ENCODE data around the gene USP19.

USP19 gene

DNA sequence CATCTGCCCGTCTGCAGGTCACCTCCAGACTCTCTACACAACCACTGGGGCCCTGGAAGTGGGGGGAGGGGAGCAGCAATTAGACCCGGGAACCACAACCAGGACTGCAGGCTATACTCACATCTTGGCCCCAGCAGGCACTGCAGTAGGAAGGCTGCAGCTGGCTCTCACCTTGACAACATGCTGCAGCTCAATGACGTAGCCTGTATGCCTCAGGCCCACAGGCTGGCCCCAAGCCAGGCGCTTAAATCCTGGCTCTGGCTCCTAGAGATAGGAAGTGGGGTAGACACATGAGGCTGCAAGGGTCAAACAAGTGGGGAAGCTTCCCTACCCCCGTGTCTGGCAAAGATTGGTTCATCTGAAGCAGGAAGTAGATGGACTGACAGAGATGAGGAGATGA is 22.2 kb downstream of the USP19 start:
- DNase-seq, result no peak

DNA sequence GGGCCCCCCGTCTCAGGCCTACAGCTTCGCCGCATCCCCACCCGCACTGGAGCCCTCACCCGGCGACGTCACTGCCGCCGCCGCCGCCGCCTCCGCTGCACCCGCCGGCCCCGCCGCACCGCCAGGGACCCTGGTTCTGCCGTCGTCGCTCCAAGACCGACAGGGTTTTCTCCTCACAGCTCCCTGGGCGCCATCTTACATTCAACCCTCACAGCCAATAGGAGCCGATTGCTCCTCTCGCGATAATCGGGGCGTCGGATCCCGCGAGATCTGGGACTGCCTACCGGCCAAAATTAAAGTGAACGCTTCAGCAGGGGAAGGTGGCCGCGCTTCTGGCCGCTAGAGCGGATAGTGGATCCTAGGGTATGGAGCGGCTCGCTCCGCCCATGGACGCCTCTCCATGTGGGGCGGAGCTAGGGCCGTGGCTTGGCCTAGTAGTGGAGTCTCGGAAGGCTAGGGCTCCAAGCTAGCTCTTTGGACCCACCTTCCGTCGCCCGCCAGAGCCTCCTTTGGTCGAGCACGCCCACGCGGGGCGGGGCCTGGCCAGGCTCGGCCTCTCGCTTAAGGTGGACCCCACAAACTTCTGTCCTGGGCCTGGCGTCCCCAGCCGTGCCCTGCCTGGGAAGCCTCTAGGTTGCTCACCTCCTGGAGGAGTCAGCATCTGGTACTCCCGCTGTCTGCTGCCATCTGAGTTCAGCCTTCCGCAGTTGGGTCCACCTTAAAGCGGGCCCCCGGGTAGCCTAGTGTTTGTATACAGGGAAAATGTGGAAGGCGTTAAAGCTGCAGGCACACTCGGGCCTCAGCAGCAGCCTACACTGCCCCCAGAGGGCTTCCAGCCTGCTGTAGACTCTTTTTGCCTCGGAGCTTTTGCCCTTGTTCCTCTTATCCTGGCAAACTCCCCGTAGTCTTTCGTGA is 26.5 kb downstream of the USP19 start, which contains the start of gene QRICH1:
TSS of gene QRICH1 (minus strand) at position 219 of the 915 bp plus-strand sequence. CDS start 17,054 bp downstream, outside the sequence.
- DNase-seq, result peak; percentile 97

- peak; percentile 87 for DNase-seq
These were observed 27.4 kb downstream of the USP19 start for GRCh38 chr3:49092938-49093852.

DNA sequence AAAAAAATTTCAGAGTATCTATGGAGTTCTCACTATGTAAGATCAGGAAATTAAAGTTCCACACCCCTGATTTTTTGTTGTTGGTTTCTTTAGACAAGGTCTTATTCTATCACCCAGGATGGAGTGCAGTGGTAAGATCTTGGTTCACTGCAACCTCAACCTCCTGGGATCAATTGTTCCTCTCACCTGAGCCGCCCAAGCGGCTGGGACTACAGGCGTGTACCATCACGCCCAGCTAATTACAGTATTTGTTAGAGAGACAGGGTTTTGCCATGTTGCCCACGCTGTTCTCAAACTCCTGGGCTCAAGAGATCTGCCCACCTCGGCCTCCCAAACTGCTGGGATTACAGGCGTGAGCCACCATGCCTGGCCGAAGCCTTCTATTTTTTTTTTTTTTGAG is 39.2 kb downstream of the USP19 start:
- DNase-seq, result no peak

DNA sequence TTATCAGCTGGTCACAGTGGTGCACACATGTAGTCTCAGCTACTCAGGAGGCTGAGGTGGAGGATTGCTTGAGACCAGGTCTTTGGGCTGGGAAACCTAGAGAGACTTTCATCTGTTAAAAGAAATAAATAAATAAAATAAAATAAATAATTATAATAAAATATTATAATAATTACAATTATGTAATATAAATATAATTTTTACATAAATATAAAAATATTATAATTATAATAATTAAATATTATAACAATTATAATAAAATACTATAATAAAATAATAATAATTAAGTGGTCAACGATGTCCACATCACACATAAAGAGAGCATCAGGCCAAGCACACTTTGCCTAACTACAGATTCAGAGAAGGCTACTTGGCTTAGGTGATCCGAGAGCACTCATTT is 41.4 kb downstream of the USP19 start:
- no peak for DNase-seq

DNA sequence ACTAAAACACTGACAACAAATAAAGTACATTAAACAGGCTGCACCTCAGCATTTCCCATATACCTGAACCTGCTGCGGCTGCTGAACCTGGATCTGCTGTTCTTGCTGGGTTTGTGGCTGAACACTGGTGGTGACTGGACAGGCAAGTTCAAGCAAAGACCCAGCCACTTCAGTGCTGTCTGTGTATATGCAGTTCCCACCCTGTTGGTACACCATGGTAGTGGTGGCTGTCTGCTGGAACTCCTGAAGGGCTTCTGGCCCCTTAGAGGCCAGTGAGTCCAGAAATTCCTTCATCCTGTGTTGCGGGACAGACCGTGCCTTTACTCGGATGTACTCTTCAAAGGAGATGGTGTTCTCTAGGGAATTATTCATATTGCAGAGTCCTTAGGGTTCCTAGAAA is 44.0 kb downstream of the USP19 start:
- no peak for DNase-seq

GRCh38 chr3:49076116-49076515 is 44.5 kb downstream of the USP19 start:
- DNase-seq, result no peak

Data from CD4-positive, alpha-beta T cell treated with Interleukin-12 subunit alpha and Interleukin-12 subunit beta, for 1 hour (primary cell).